Suprapubic skin (tissue), 4 donors: ENCODE measurements around the gene TUT1. TPM values are rescaled to one million over a fixed set of nuclear protein-coding genes. Genes with fewer than 3 reads are reported as not detected.

ENCODE experiments used
- DNase-seq, 2 donors: peaks; one replicate each; pipeline ENCODE4 v3.0.0-alpha.2; 2019; ENCODE audit warnings: low spot score in 2 of 2
- H3K27ac ChIP-seq: fragments of 200-600 bp; sonication (generic); one replicate; pipeline ENCODE4 v1.5.1; 2019
- H3K27me3 ChIP-seq: fragments of 200-600 bp; sonication (generic); one replicate; pipeline ENCODE4 v1.5.1; 2019
- H3K36me3 ChIP-seq: fragments of 200-600 bp; sonication (generic); one replicate; pipeline ENCODE4 v1.5.1; 2019
- H3K4me1 ChIP-seq: fragments of 200-600 bp; sonication (generic); one replicate; pipeline ENCODE4 v1.5.1; 2019
- H3K4me3 ChIP-seq: fragments of 200-600 bp; sonication (generic); one replicate; pipeline ENCODE4 v1.5.1; 2019; ENCODE audit warnings: mild to moderate bottlenecking
- H3K9me3 ChIP-seq: fragments of 200-600 bp; sonication (generic); one replicate; pipeline ENCODE4 v1.5.1; 2019
- EP300 ChIP-seq: sonication (generic); formaldehyde crosslinking; IDR thresholded peaks from one replicate; pipeline ENCODE4 v1.6.1; 2017; ENCODE audit warnings: antibody characterized with exemption
- POLR2A ChIP-seq, 2 donors: fragments of 450-650 bp; IDR thresholded peaks; one replicate each; pipeline ENCODE4 v1.6.1; 2017; ENCODE audit warnings: antibody characterized with exemption in 2 of 2, mild to moderate bottlenecking in 2 of 2, moderate library complexity in 2 of 2
- POLR2AphosphoS5 ChIP-seq, 3 donors: sonication (generic); formaldehyde crosslinking; IDR thresholded peaks; one replicate each; pipeline ENCODE4 v1.6.1; 2017; ENCODE audit warnings: antibody characterized with exemption in 3 of 3
- WGBS: methylation state at CpG from one replicate; pipeline ENCODE4 v1.1.5; 2018; 5-methylcytosine and 5-hydroxymethylcytosine counted together
- total RNA-seq, 4 donors: library from RNA; depleted of rRNA; stranded (reverse); fragments of >200 nt; gene quantifications; one replicate each; pipeline ENCODE4 v1.1.0, GENCODE V29; 2016
- TF ChIP-seq, protein P1 (sequence below), 2 donors: fragments of 200-600 bp in 1 of 2; fragments of 450-650 bp in 1 of 2; sonication (generic) in 1 of 2; IDR thresholded peaks; one replicate each; pipeline ENCODE4 v1.5.1; 2016 to 2019; ENCODE audit warnings: antibody characterized with exemption in 2 of 2, mild to moderate bottlenecking in 1 of 2, moderate library complexity in 1 of 2

The TUT1 gene
- total RNA-seq, 4 donors from 2014 or later = 8.0 to 16.3 (median 12.5) TPM

GRCh38 chr11:62608776-62609175 is 17.5 kb upstream of the TUT1 start:
- 97% methylated on average over 12 of the region's 12 CpGs for WGBS
- Histone ChIP-seq H3K4me1 (peaks cover 30% of the 10 kb centered on the region), H3K9me3 (no peaks in the 10 kb centered on the region), H3K27ac (no peak overlapping the region), H3K4me3 (no peak overlapping the region), H3K36me3 (peaks cover 38% of the 10 kb centered on the region), H3K27me3 (no peaks in the 10 kb centered on the region)
- TF ChIP-seq POLR2A (IDR thresholded peaks at IDR 0.05) = no peak
- TF ChIP-seq, protein P1, sequence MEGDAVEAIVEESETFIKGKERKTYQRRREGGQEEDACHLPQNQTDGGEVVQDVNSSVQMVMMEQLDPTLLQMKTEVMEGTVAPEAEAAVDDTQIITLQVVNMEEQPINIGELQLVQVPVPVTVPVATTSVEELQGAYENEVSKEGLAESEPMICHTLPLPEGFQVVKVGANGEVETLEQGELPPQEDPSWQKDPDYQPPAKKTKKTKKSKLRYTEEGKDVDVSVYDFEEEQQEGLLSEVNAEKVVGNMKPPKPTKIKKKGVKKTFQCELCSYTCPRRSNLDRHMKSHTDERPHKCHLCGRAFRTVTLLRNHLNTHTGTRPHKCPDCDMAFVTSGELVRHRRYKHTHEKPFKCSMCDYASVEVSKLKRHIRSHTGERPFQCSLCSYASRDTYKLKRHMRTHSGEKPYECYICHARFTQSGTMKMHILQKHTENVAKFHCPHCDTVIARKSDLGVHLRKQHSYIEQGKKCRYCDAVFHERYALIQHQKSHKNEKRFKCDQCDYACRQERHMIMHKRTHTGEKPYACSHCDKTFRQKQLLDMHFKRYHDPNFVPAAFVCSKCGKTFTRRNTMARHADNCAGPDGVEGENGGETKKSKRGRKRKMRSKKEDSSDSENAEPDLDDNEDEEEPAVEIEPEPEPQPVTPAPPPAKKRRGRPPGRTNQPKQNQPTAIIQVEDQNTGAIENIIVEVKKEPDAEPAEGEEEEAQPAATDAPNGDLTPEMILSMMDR (IDR thresholded peaks at IDR 0.05) = no peak
- no peak for TF ChIP-seq POLR2AphosphoS5 (IDR thresholded peaks at IDR 0.05)
- TF ChIP-seq EP300 = no peak
- DNase-seq = no peak

- H3K27ac ChIP-seq = no peak overlapping the region
- no peak overlapping the region for H3K4me3 ChIP-seq
- peaks cover 31% of the 10 kb centered on the region for H3K4me1 ChIP-seq
- H3K27me3 ChIP-seq = no peaks in the 10 kb centered on the region
- H3K36me3 ChIP-seq = peaks cover 38% of the 10 kb centered on the region
- TF ChIP-seq, protein P1 (IDR thresholded peaks at IDR 0.05) = no peak
- TF ChIP-seq POLR2A (IDR thresholded peaks at IDR 0.05) = no peak
- TF ChIP-seq EP300 = no peak
- no peak for TF ChIP-seq POLR2AphosphoS5 (IDR thresholded peaks at IDR 0.05)
- 79% methylated on average over 4 of the region's 4 CpGs for WGBS
- DNase-seq = no peak
- H3K9me3 ChIP-seq = no peaks in the 10 kb centered on the region
Measured at GRCh38 chr11:62607714-62608113, 16.4 kb upstream of the TUT1 start.

GRCh38 chr11:62605902-62606301 is 14.6 kb upstream of the TUT1 start:
- H3K4me3 ChIP-seq = no peak overlapping the region
- peaks cover 38% of the 10 kb centered on the region for H3K36me3 ChIP-seq
- H3K9me3 ChIP-seq = no peaks in the 10 kb centered on the region
- H3K27me3 ChIP-seq = no peaks in the 10 kb centered on the region
- no peak overlapping the region for H3K27ac ChIP-seq
- peaks cover 26% of the 10 kb centered on the region for H3K4me1 ChIP-seq
- no peak for DNase-seq
- WGBS = 96% methylated on average over 9 of the region's 15 CpGs
- TF ChIP-seq EP300 (no peak), POLR2AphosphoS5 (IDR thresholded peaks at IDR 0.05) (no peak), POLR2A (IDR thresholded peaks at IDR 0.05) (no peak)
- TF ChIP-seq, protein P1 (IDR thresholded peaks at IDR 0.05) = no peak

DNA sequence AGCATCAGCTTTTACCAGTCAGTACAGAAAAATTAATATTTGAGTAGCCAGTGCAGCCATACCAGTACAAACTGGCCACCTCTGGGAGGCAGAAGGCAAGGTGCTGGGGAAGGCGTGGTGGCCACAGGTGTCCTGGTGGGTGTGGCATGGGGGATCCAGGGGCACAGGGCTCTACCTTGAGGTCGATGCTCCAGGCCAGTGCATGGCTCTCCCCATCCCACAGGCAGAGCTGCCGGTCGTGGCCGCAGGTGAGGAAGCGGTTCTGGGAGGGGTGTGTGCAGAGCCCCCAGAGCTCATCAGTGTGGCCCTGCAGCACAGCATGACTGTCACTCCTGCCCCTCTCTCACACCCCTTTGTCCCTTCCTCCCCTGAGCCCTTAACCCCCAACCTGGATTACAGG is 14.1 kb upstream of the TUT1 start:
- peaks cover 35% of the 10 kb centered on the region for H3K36me3 ChIP-seq
- no peaks in the 10 kb centered on the region for H3K9me3 ChIP-seq
- no peak for DNase-seq
- H3K27ac ChIP-seq = no peak overlapping the region
- no peaks in the 10 kb centered on the region for H3K27me3 ChIP-seq
- TF ChIP-seq POLR2A (IDR thresholded peaks at IDR 0.05) (no peak), POLR2AphosphoS5 (IDR thresholded peaks at IDR 0.05) (no peak), EP300 (no peak)
- TF ChIP-seq, protein P1 (IDR thresholded peaks at IDR 0.05) = no peak
- no peak overlapping the region for H3K4me3 ChIP-seq
- WGBS = 82% methylated on average over 5 of the region's 6 CpGs
- H3K4me1 ChIP-seq = peaks cover 27% of the 10 kb centered on the region

DNA sequence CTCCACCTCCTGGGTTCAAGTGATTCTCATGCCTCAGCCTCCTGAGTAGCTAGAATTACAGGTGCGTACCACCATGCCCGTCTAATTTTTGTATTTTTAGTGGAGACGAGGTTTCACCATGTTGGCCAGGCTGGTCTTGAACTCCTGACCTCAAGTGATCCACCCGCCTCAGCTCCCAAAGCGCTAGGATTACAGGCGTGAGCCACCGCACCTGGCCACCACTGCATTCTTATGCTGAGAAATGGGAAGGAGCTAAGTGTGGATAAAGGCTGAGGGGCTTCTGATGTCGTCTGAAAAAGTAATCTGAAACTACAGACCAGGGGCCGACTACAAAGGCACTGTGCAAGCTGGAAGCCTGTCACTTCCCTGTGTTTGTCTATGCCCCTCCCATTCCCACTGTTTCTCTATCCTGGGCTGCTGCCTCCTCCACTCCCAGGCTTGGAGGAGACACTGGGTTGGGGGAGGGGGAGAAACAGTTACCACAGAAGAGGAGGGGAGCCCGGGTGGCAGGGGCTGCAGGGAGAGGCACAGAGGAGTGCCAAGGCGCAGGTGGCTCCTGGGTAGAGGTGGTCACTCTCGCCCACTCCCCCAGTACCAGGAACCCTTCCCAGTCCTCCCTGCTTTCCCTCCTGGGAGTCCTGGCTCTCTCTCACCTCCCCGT is 13.3 kb upstream of the TUT1 start:
- Histone ChIP-seq H3K27ac (no peak overlapping the region), H3K4me1 (peaks cover 35% of the 10 kb centered on the region), H3K9me3 (no peaks in the 10 kb centered on the region), H3K36me3 (peaks cover 28% of the 10 kb centered on the region), H3K4me3 (no peak overlapping the region), H3K27me3 (no peaks in the 10 kb centered on the region)
- 81% methylated on average over 13 of the region's 13 CpGs for WGBS
- DNase-seq = no peak
- TF ChIP-seq POLR2A (IDR thresholded peaks at IDR 0.05) (no peak), POLR2AphosphoS5 (IDR thresholded peaks at IDR 0.05) (no peak), EP300 (no peak)
- TF ChIP-seq, protein P1 (IDR thresholded peaks at IDR 0.05) = no peak
